ENCODE measurements around the gene MICAL3.

MICAL3 gene

GRCh38 chr22:18000441-18001039, 23.8 kb downstream of the MICAL3 start:
- TF ChIP-seq PPARA (CRISPR knock-in tag; IDR thresholded peaks at IDR 0.05; ENCODE audit: borderline replicate concordance) (no peak), ZC3H10 (CRISPR knock-in tag; IDR thresholded peaks at IDR 0.05) (no peak), RARB (CRISPR knock-in tag; IDR thresholded peaks at IDR 0.05) (no peak), GLIS3 (CRISPR knock-in tag; IDR thresholded peaks at IDR 0.05) (no peak), BACH2 (CRISPR knock-in tag; IDR thresholded peaks at IDR 0.05; ENCODE audit: borderline replicate concordance) (no peak), TOX (CRISPR knock-in tag; IDR thresholded peaks at IDR 0.05; ENCODE audit: borderline replicate concordance) (no peak), ESRRG (CRISPR knock-in tag; IDR thresholded peaks at IDR 0.05) (no peak), ARNTL (CRISPR knock-in tag; IDR thresholded peaks at IDR 0.05; ENCODE audit: borderline replicate concordance, low read depth) (no peak), TCF4 (CRISPR knock-in tag; IDR thresholded peaks at IDR 0.05; ENCODE audit: borderline replicate concordance) (no peak), CSRNP3 (CRISPR knock-in tag; IDR thresholded peaks at IDR 0.05) (no peak), ZFP30 (CRISPR knock-in tag; IDR thresholded peaks at IDR 0.05) (no peak)
- TF ChIP-seq, protein P1, sequence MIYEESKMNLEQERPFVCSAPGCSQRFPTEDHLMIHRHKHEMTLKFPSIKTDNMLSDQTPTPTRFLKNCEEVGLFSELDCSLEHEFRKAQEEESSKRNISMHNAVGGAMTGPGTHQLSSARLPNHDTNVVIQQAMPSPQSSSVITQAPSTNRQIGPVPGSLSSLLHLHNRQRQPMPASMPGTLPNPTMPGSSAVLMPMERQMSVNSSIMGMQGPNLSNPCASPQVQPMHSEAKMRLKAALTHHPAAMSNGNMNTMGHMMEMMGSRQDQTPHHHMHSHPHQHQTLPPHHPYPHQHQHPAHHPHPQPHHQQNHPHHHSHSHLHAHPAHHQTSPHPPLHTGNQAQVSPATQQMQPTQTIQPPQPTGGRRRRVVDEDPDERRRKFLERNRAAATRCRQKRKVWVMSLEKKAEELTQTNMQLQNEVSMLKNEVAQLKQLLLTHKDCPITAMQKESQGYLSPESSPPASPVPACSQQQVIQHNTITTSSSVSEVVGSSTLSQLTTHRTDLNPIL (CRISPR knock-in tag; IDR thresholded peaks at IDR 0.05; ENCODE audit: low read depth) = no peak
- ATAC-seq = peak; percentile 19

GRCh38 chr22:17999851-18000250, 24.5 kb downstream of the MICAL3 start:
- TF ChIP-seq BACH2 (CRISPR knock-in tag; IDR thresholded peaks at IDR 0.05; ENCODE audit: borderline replicate concordance) (no peak), ESRRG (CRISPR knock-in tag; IDR thresholded peaks at IDR 0.05) (no peak), ISL1 (CRISPR knock-in tag; IDR thresholded peaks at IDR 0.05) (no peak), ZFP30 (CRISPR knock-in tag; IDR thresholded peaks at IDR 0.05) (no peak), PPARA (CRISPR knock-in tag; IDR thresholded peaks at IDR 0.05; ENCODE audit: borderline replicate concordance) (no peak), ZFP3 (CRISPR knock-in tag; IDR thresholded peaks at IDR 0.05) (no peak), ZNF565 (CRISPR knock-in tag; conservative IDR thresholded peaks at IDR 0.05; ENCODE audit: low read depth) (no peak)
- TF ChIP-seq, protein P1 (CRISPR knock-in tag; IDR thresholded peaks at IDR 0.05; ENCODE audit: low read depth) = no peak
- TF ChIP-seq, protein P2, sequence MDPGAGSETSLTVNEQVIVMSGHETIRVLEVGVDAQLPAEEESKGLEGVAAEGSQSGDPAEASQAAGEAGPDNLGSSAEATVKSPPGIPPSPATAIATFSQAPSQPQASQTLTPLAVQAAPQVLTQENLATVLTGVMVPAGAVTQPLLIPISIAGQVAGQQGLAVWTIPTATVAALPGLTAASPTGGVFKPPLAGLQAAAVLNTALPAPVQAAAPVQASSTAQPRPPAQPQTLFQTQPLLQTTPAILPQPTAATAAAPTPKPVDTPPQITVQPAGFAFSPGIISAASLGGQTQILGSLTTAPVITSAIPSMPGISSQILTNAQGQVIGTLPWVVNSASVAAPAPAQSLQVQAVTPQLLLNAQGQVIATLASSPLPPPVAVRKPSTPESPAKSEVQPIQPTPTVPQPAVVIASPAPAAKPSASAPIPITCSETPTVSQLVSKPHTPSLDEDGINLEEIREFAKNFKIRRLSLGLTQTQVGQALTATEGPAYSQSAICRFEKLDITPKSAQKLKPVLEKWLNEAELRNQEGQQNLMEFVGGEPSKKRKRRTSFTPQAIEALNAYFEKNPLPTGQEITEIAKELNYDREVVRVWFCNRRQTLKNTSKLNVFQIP (CRISPR knock-in tag; IDR thresholded peaks at IDR 0.05; ENCODE audit: borderline replicate concordance, low read depth) = no peak
- ATAC-seq = no peak

DNA sequence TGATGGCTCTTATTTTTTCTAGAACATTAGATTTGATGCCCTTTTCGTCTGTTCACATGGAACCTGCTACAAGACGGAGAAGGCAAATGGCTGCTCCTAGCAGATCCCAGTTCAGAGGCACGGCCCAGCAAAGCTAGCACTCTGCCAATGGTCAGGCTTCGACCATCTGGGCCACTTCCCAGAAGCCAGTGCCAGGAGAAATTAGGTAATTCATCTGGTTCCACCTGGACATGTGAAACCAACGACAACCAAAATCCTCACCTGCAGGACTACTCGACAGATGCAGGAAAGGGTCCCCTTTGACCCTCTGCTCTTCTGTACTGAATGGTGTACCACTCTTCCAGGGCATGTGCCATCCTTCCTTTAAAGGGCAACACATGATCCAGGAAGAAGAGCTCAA, 25.4 kb downstream of the MICAL3 start:
- ATAC-seq = no peak
- no peak for TF ChIP-seq ESRRG (CRISPR knock-in tag; IDR thresholded peaks at IDR 0.05)
- TF ChIP-seq, protein P2 (CRISPR knock-in tag; IDR thresholded peaks at IDR 0.05; ENCODE audit: borderline replicate concordance, low read depth) = no peak
- TF ChIP-seq GLIS3 (CRISPR knock-in tag; IDR thresholded peaks at IDR 0.05) = no peak
- no peak for TF ChIP-seq ZNF8 (CRISPR knock-in tag; IDR thresholded peaks at IDR 0.05)
- TF ChIP-seq OSR1 (CRISPR knock-in tag; IDR thresholded peaks at IDR 0.05) = no peak
- TF ChIP-seq ARNTL (CRISPR knock-in tag; IDR thresholded peaks at IDR 0.05; ENCODE audit: borderline replicate concordance, low read depth) = no peak
- no peak for TF ChIP-seq SNAI2 (CRISPR knock-in tag; IDR thresholded peaks at IDR 0.05)
- TF ChIP-seq CSRNP3 (CRISPR knock-in tag; IDR thresholded peaks at IDR 0.05) = no peak
- no peak for TF ChIP-seq RARB (CRISPR knock-in tag; IDR thresholded peaks at IDR 0.05)
- TF ChIP-seq ISL1 (CRISPR knock-in tag; IDR thresholded peaks at IDR 0.05) = no peak
- no peak for TF ChIP-seq TOX (CRISPR knock-in tag; IDR thresholded peaks at IDR 0.05; ENCODE audit: borderline replicate concordance)
- no peak for TF ChIP-seq ZC3H10 (CRISPR knock-in tag; IDR thresholded peaks at IDR 0.05)
- no peak for TF ChIP-seq BACH2 (CRISPR knock-in tag; IDR thresholded peaks at IDR 0.05; ENCODE audit: borderline replicate concordance)
- TF ChIP-seq PATZ1 (CRISPR knock-in tag; IDR thresholded peaks at IDR 0.05; ENCODE audit: borderline replicate concordance) = no peak
- no peak for TF ChIP-seq ZNF565 (CRISPR knock-in tag; conservative IDR thresholded peaks at IDR 0.05; ENCODE audit: low read depth)
- TF ChIP-seq TCF4 (CRISPR knock-in tag; IDR thresholded peaks at IDR 0.05; ENCODE audit: borderline replicate concordance) = no peak
- TF ChIP-seq ZNF70 (CRISPR knock-in tag; IDR thresholded peaks at IDR 0.05) = no peak
